Testis (tissue), 3 donors: Measurements from ENCODE around the gene CIAPIN1. TPM values are rescaled to one million over a fixed set of nuclear protein-coding genes. Genes with fewer than 3 reads are reported as not detected.

Source experiments
- DNase-seq: peaks from one replicate; pipeline ENCODE4 v3.0.0-alpha.2; 2019
- H3K27ac ChIP-seq, 2 donors: fragments of 200-600 bp; sonication (generic); one replicate each; pipeline ENCODE4 v1.5.1; 2019
- H3K27me3 ChIP-seq: fragments of 200-600 bp; sonication (generic); one replicate; pipeline ENCODE4 v1.5.1; 2019
- H3K36me3 ChIP-seq: fragments of 200-600 bp; sonication (generic); one replicate; pipeline ENCODE4 v1.5.1; 2017; ENCODE audit warnings: low read depth; ENCODE audit errors: missing control alignments
- H3K4me1 ChIP-seq: fragments of 200-600 bp; sonication (generic); one replicate; pipeline ENCODE4 v1.5.1; 2019
- H3K4me3 ChIP-seq, 2 donors: fragments of 200-600 bp; sonication (generic); one replicate each; pipeline ENCODE4 v1.5.1; 2017 to 2019
- H3K9me3 ChIP-seq: fragments of 200-600 bp; sonication (generic); one replicate; pipeline ENCODE4 v1.5.1; 2017
- CTCF ChIP-seq, 3 experiments: fragments of 450-650 bp in 2 of 3; fragments of 200-600 bp in 1 of 3; sonication (generic) in 1 of 3; IDR thresholded peaks; one replicate each; pipeline ENCODE4 v1.5.1; 2016 to 2019; ENCODE audit warnings: antibody characterized with exemption in 3 of 3, mild to moderate bottlenecking in 2 of 3, moderate library complexity in 1 of 3
- POLR2A ChIP-seq: fragments of 450-650 bp; IDR thresholded peaks from one replicate; pipeline ENCODE4 v1.6.1; 2017; ENCODE audit warnings: antibody characterized with exemption, mild to moderate bottlenecking, moderate library complexity
- WGBS, 2 donors: methylation state at CpG; one replicate each; pipeline ENCODE4 v1.1.5; 2018; 5-methylcytosine and 5-hydroxymethylcytosine counted together
- intact Hi-C: fragments of 100-400 bp; cut with DNase I; formaldehyde crosslinking; loops from one replicate; pipeline ENCODE4 v1.15.1; 2023; ENCODE audit warnings: low total_unique reads
- polyA plus RNA-seq: library from polyadenylated mRNA; stranded (reverse); fragments of 350-450 nt; fragmentation: Illumina TruSeq; extraction: RNeasy Lipid Tissue Mini Kit (QIAGEN cat#74804); gene quantifications from one replicate; pipeline ENCODE4 v1.2.3, GENCODE V29; 2014; ENCODE audit warnings: low read depth, low replicate concordance; ENCODE audit not compliant: insufficient read depth
- total RNA-seq, 2 donors: library from RNA; depleted of rRNA; stranded (reverse); fragments of >200 nt; gene quantifications; one replicate each; pipeline ENCODE4 v1.2.3, GENCODE V29; 2016

CIAPIN1 gene
- total and polyA plus RNA-seq, 3 donors from 2014 or later = 74.9 to 205 (median 77.1) TPM

- Histone ChIP-seq H3K4me1 (peaks cover 14% of the 10 kb centered on the region), H3K27ac (no peak overlapping the region), H3K36me3 (no peaks in the 10 kb centered on the region), H3K27me3 (no peaks in the 10 kb centered on the region), H3K9me3 (no peaks in the 10 kb centered on the region), H3K4me3 (no peak overlapping the region)
- no peak for DNase-seq
- WGBS, 2 donors = 95 to 100% methylated on average over 1 to 5 of the region's 5 CpGs
- TF ChIP-seq POLR2A (no peak), CTCF (IDR thresholded peaks at IDR 0.05) (no peak)
- intact Hi-C loops = no loop called here
These were observed 33.9 kb downstream of the CIAPIN1 start for GRCh38 chr16:57413301-57413730.

GRCh38 chr16:57412584-57412983 is 34.6 kb downstream of the CIAPIN1 start:
- no peaks in the 10 kb centered on the region for H3K27me3 ChIP-seq
- intact Hi-C loops = no loop called here
- H3K36me3 ChIP-seq = no peaks in the 10 kb centered on the region
- no peak overlapping the region for H3K27ac ChIP-seq
- no peak for DNase-seq
- 95 to 96% methylated on average over 8 to 9 of the region's 9 CpGs for WGBS, 2 donors
- H3K9me3 ChIP-seq = no peaks in the 10 kb centered on the region
- H3K4me3 ChIP-seq = no peak overlapping the region
- H3K4me1 ChIP-seq = peaks cover 14% of the 10 kb centered on the region
- no peak for TF ChIP-seq POLR2A
- TF ChIP-seq CTCF (IDR thresholded peaks at IDR 0.05) = no peak

- Histone ChIP-seq H3K4me3 (no peak overlapping the region), H3K36me3 (no peaks in the 10 kb centered on the region), H3K9me3 (no peaks in the 10 kb centered on the region), H3K4me1 (peaks cover 3% of the 10 kb centered on the region), H3K27me3 (no peaks in the 10 kb centered on the region), H3K27ac (no peak overlapping the region)
- no peak for DNase-seq
- TF ChIP-seq POLR2A = no peak
- intact Hi-C loops = no loop called here
- 74 to 75% methylated on average over 5 to 12 of the region's 12 CpGs for WGBS, 2 donors
These were observed 35.7 kb downstream of the CIAPIN1 start for GRCh38 chr16:57411362-57411976.

- Histone ChIP-seq H3K4me1 (no peaks in the 10 kb centered on the region), H3K27ac (no peak overlapping the region), H3K9me3 (no peaks in the 10 kb centered on the region), H3K4me3 (no peak overlapping the region), H3K27me3 (no peaks in the 10 kb centered on the region), H3K36me3 (no peaks in the 10 kb centered on the region)
- TF ChIP-seq CTCF (IDR thresholded peaks at IDR 0.05) (no peak), POLR2A (no peak)
- 82 to 88% methylated on average over 11 to 14 of the region's 14 CpGs for WGBS, 2 donors
- no peak for DNase-seq
- intact Hi-C loops = no loop called here
These were observed 37.2 kb downstream of the CIAPIN1 start for GRCh38 chr16:57409870-57410587.

- Histone ChIP-seq H3K36me3 (no peaks in the 10 kb centered on the region), H3K9me3 (no peaks in the 10 kb centered on the region), H3K27ac (no peak overlapping the region), H3K4me3 (no peak overlapping the region), H3K4me1 (no peaks in the 10 kb centered on the region), H3K27me3 (no peaks in the 10 kb centered on the region)
- intact Hi-C loops = no loop called here
- DNase-seq = no peak
- WGBS, 2 donors = 66 to 69% methylated on average over 5 of the region's 5 CpGs
- TF ChIP-seq POLR2A (no peak), CTCF (IDR thresholded peaks at IDR 0.05) (no peak)
These were observed 38.1 kb downstream of the CIAPIN1 start for GRCh38 chr16:57409065-57409464.
